Common myeloid progenitor, CD34-positive (primary cell): ENCODE measurements around the gene ZFPM1.
"Not testable (repeated sequence)": the region's sequence is repeated elsewhere in the genome, so short reads cannot be mapped to it uniquely, and the experiment has no call there.

Experiments
- CTCF ChIA-PET: fragments of 350-600 bp; sonication (Branson Sonifier 250); formaldehyde crosslinking; loops from one replicate; lab custom pipeline; 2021; ENCODE audit warnings: antibody characterized with exemption; lab: Charles Lee
- POLR2A ChIA-PET: fragments of 350-600 bp; sonication (Branson Sonifier 250); formaldehyde crosslinking; loops from one replicate; lab custom pipeline; 2021; ENCODE audit warnings: antibody characterized with exemption; lab: Charles Lee
- DNase-seq, 3 donors: peaks; one replicate each; pipeline versions ENCODE4 v3.0.0 to v3.0.0-alpha.2; 2013
- H3K27ac ChIP-seq, 2 experiments: 1 replicate in 1 of 2; 2 replicates in 1 of 2; pipeline ENCODE4 v1.7.0; 2013; ENCODE audit warnings: inconsistent platforms in 2 of 2, low read length in 2 of 2, mild to moderate bottlenecking in 2 of 2, low read depth in 1 of 2, moderate library complexity in 1 of 2; ENCODE audit not compliant: severe bottlenecking in 2 of 2, insufficient read depth in 1 of 2, poor library complexity in 1 of 2
- H3K27me3 ChIP-seq, 5 experiments: replicated peaks in 2 of 5; 1 replicate in 3 of 5; 2 replicates in 2 of 5; pipeline versions ENCODE4 v1.6.1 to v1.7.0; 2013; ENCODE audit warnings: low read length in 4 of 5, mild to moderate bottlenecking in 2 of 5, moderate library complexity in 2 of 5, inconsistent platforms in 1 of 5; ENCODE audit not compliant: insufficient read depth in 5 of 5, control insufficient read depth in 4 of 5
- H3K36me3 ChIP-seq, 4 experiments: 1 replicate in 2 of 4; 2 replicates in 2 of 4; pipeline versions ENCODE4 v1.6.1 to v1.7.0; 2013; ENCODE audit warnings: low read length in 3 of 4, control low read depth in 1 of 4, mild to moderate bottlenecking in 1 of 4; ENCODE audit not compliant: control insufficient read depth in 4 of 4, insufficient read depth in 4 of 4
- H3K4me1 ChIP-seq, 4 experiments: 1 replicate in 3 of 4; 2 replicates in 1 of 4; pipeline versions ENCODE4 v1.6.1 to v1.7.1; 2013; ENCODE audit warnings: low read length in 3 of 4, mild to moderate bottlenecking in 3 of 4, control low read depth in 1 of 4, inconsistent platforms in 1 of 4, moderate library complexity in 1 of 4; ENCODE audit not compliant: control insufficient read depth in 4 of 4, insufficient read depth in 4 of 4; ENCODE audit errors: control extremely low read depth in 1 of 4
- H3K4me3 ChIP-seq, 7 experiments: 1 replicate in 4 of 7; 2 replicates in 3 of 7; pipeline versions ENCODE4 v1.5.1 to v1.7.0; 2013; ENCODE audit warnings: mild to moderate bottlenecking in 7 of 7, low read length in 6 of 7, moderate library complexity in 6 of 7, inconsistent platforms in 2 of 7, low read depth in 2 of 7, control low read depth in 1 of 7; ENCODE audit not compliant: insufficient read depth in 4 of 7, control insufficient read depth in 1 of 7; ENCODE audit errors: extremely low read depth in 1 of 7
- H3K9me3 ChIP-seq, 5 experiments: 1 replicate in 4 of 5; 2 replicates in 1 of 5; pipeline versions ENCODE4 v1.6.1 to v1.7.1; 2013; ENCODE audit warnings: low read length in 4 of 5, mild to moderate bottlenecking in 2 of 5, inconsistent platforms in 1 of 5, low read depth in 1 of 5, moderate library complexity in 1 of 5; ENCODE audit not compliant: control insufficient read depth in 4 of 5, insufficient read depth in 2 of 5; ENCODE audit errors: control extremely low read depth in 1 of 5
- WGBS: methylation state at CpG from one replicate; pipeline ENCODE4 v1.1.5; 2013; ENCODE audit not compliant: insufficient coverage; 5-methylcytosine and 5-hydroxymethylcytosine counted together

The ZFPM1 gene

GRCh38 chr16:88482630-88483391 is 29.7 kb downstream of the ZFPM1 start:
- H3K27me3 ChIP-seq: no peaks in the 10 kb centered on the region
- peaks cover 2 to 20% (median 5%) of the 10 kb centered on the region in 4 experiments for H3K36me3 ChIP-seq
- H3K27ac ChIP-seq: no peak overlapping the region
- 92% methylated on average over 19 of the region's 22 CpGs for WGBS
- no peak for DNase-seq
- H3K4me1 ChIP-seq: peaks cover 0 to 32% (median 29%) of the 10 kb centered on the region in 4 experiments
- ChIA-PET POLR2A (no interaction called here), CTCF (interaction anchor here (0.9 to 1.2 kb wide), 2 partner anchors 10 to 11 kb away, joined by 3 read pairs; no protein-coding TSS in a partner anchor)
- H3K9me3 ChIP-seq: no peaks in the 10 kb centered on the region
- no peak overlapping the region for H3K4me3 ChIP-seq

- no peak for DNase-seq
- CTCF ChIA-PET: interaction anchor here (0.9 kb wide), 1 partner anchor 11 kb away, joined by 3 read pairs; no protein-coding TSS in a partner anchor
- Histone ChIP-seq H3K4me3 (no peak overlapping the region), H3K27ac (no peak overlapping the region), H3K9me3 (no peaks in the 10 kb centered on the region), H3K36me3 (peaks cover 2 to 20% (median 5%) of the 10 kb centered on the region in 4 experiments), H3K4me1 (peaks cover 0 to 27% (median 24%) of the 10 kb centered on the region in 4 experiments), H3K27me3 (no peaks in the 10 kb centered on the region)
- POLR2A ChIA-PET: no interaction called here
- WGBS: 96% methylated on average over 8 of the region's 8 CpGs
Measured at GRCh38 chr16:88483392-88483641, 30.2 kb downstream of the ZFPM1 start.

GRCh38 chr16:88484505-88485365 is 31.7 kb downstream of the ZFPM1 start:
- H3K27ac ChIP-seq: no peak overlapping the region
- 95% methylated on average over 34 of the region's 36 CpGs for WGBS
- peaks cover 0 to 12% (median 11%) of the 10 kb centered on the region in 4 experiments for H3K4me1 ChIP-seq
- H3K4me3 ChIP-seq: no peak overlapping the region
- ChIA-PET POLR2A (no interaction called here), CTCF (interaction anchor here (0.8 kb wide), 1 partner anchor 36 kb away, joined by 3 read pairs; no protein-coding TSS in a partner anchor)
- peaks cover 2 to 30% (median 6%) of the 10 kb centered on the region in 4 experiments for H3K36me3 ChIP-seq
- no peak for DNase-seq
- H3K27me3 ChIP-seq: no peaks in the 10 kb centered on the region
- H3K9me3 ChIP-seq: no peaks in the 10 kb centered on the region

- H3K27me3 ChIP-seq, H3K27ac ChIP-seq, H3K4me3 ChIP-seq, H3K9me3 ChIP-seq, DNase-seq, H3K4me1 ChIP-seq, POLR2A ChIA-PET: not testable (repeated sequence)
- H3K36me3 ChIP-seq: peaks cover 2 to 33% (median 6%) of the 10 kb centered on the region in 4 experiments
- CTCF ChIA-PET: interaction anchor here (0.8 kb wide), 1 partner anchor 37 kb away, joined by 3 read pairs; no protein-coding TSS in a partner anchor
- WGBS: 89% methylated on average over 4 of the region's 8 CpGs
Measured at GRCh38 chr16:88485366-88485741, 32.3 kb downstream of the ZFPM1 start.

- Histone ChIP-seq H3K4me3 (no peak overlapping the region), H3K36me3 (peaks cover 2 to 37% (median 8%) of the 10 kb centered on the region in 4 experiments), H3K27ac (no peak overlapping the region), H3K27me3 (no peaks in the 10 kb centered on the region), H3K4me1 (peaks cover 0 to 3% (median 0%) of the 10 kb centered on the region in 4 experiments), H3K9me3 (no peaks in the 10 kb centered on the region)
- ChIA-PET CTCF (no interaction called here), POLR2A (no interaction called here)
- DNase-seq: no peak
- 98% methylated on average over 6 of the region's 6 CpGs for WGBS
Measured at GRCh38 chr16:88486398-88487123, 33.5 kb downstream of the ZFPM1 start.

- no peak overlapping the region for H3K27ac ChIP-seq
Measured at GRCh38 chr16:88487124-88487432, 34.0 kb downstream of the ZFPM1 start.

More at GRCh38 chr16:88487124-88487432, 34.0 kb downstream of the ZFPM1 start:
- peaks cover 0 to 3% (median 0%) of the 10 kb centered on the region in 4 experiments for H3K4me1 ChIP-seq
- 100% methylated on average over 1 of the region's 3 CpGs for WGBS
- no peak for DNase-seq
- H3K4me3 ChIP-seq: no peak overlapping the region
- CTCF ChIA-PET: no interaction called here
- POLR2A ChIA-PET: no interaction called here
- no peaks in the 10 kb centered on the region for H3K27me3 ChIP-seq
- H3K9me3 ChIP-seq: no peaks in the 10 kb centered on the region
- peaks cover 2 to 37% (median 8%) of the 10 kb centered on the region in 4 experiments for H3K36me3 ChIP-seq
